ENCODE data around the gene VDAC2.

Gene VDAC2

GRCh38 chr10:75253281-75254220, 43.0 kb downstream of the VDAC2 start:
- DNase-seq (ENCODE audit: low read depth), result no peak

GRCh38 chr10:75254739-75255138, 44.1 kb downstream of the VDAC2 start:
- DNase-seq (ENCODE audit: low read depth), result no peak

- DNase-seq (ENCODE audit: low read depth), result no peak
Measured at GRCh38 chr10:75260990-75261389, 50.4 kb downstream of the VDAC2 start.

GRCh38 chr10:75261813-75262705, 51.5 kb downstream of the VDAC2 start:
- no peak for DNase-seq (ENCODE audit: low read depth)

GRCh38 chr10:75263806-75264205, 53.2 kb downstream of the VDAC2 start:
- no peak for DNase-seq (ENCODE audit: low read depth)

DNA sequence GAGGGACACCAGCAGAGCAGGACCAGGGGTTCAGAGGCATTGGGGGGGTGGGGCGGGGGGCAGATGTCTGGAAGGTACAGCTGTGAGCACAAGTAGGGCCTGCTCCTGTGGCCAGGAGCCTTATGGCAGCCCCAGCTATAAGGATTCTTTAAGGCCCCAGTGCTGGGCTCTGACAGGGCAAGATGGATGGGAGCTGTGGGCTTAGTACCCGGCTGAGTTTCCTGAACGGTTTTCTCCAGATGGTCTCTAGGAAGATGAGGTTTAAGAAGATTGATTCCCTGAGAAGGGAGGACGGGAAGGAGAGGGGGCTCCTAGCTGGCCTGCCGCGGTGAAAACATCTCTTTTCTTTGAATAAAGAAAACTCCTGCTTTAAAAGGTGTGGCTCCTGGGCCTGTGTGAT, 55.3 kb downstream of the VDAC2 start:
- no peak for DNase-seq (ENCODE audit: low read depth)

GRCh38 chr10:75266945-75267344, 56.3 kb downstream of the VDAC2 start:
- DNase-seq (ENCODE audit: low read depth), result no peak

- DNase-seq (ENCODE audit: low read depth), result no peak
Measured at GRCh38 chr10:75269605-75270004, 59.0 kb downstream of the VDAC2 start.

DNA sequence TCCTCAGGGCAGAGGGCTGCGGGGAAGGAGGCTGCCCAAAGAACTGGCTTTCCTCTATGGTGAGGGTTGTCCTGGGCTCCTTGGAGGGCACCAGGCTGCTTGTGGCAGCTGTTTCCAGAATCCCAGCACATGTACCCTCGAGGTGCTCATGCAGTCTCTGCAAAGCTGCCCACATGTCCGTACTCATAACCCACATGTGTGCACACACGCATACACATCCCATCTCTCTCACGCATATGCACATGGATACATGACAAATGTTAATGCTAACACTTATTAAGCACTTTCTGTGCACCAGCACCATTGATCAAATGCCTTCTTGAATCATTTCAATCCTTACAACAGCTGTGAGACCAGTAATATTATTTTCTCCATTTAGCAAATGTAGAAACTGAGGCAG, 61.5 kb downstream of the VDAC2 start:
- no peak for DNase-seq (ENCODE audit: low read depth)

DNA sequence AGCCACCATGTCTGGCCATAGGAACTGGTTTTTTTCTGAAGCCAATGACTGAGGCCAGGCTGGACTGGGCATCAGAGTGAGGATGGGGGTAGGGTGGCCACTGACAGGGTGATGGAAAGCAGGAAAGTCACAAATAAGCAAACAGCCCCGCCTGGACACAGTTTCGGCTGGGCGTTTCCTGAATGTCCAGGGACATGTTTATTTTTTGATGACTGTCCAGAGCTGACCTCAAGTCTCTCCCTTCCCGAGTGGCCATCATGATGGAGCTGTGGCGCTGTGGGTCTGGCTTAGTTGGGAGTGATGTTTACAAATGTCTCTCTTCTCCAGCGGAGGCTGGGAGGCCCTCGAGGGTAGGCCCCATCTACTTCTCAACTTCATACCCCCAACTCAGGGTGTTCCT, 62.3 kb downstream of the VDAC2 start:
- DNase-seq (ENCODE audit: low read depth), result no peak

GRCh38 chr10:75276069-75276872, 65.7 kb downstream of the VDAC2 start:
- no peak for DNase-seq (ENCODE audit: low read depth)

GRCh38 chr10:75280236-75280635, 69.6 kb downstream of the VDAC2 start:
- DNase-seq (ENCODE audit: low read depth), result no peak
